Endothelial cell (in vitro differentiated cells): ENCODE measurements around the gene UBL4B. TPM values are rescaled to one million over a fixed set of nuclear protein-coding genes. Genes with fewer than 3 reads are reported as not detected.
A peak's percentile ranks its signal among the peaks of the same experiment; 100 is the strongest.

ENCODE experiments used
- DNase-seq: peaks from one replicate; pipeline ENCODE4 v3.0.0; 2021; ENCODE audit warnings: low spot score
- H3K27ac Mint-ChIP-seq: one replicate; pipeline ENCODE4 v1.8.0; 2021; ENCODE audit warnings: mixed read lengths, inconsistent platforms; ENCODE audit not compliant: unreplicated experiment
- H3K27me3 Mint-ChIP-seq: one replicate; pipeline ENCODE4 v1.8.0; 2021; ENCODE audit warnings: mild to moderate bottlenecking, moderate library complexity, mixed read lengths, inconsistent platforms; ENCODE audit not compliant: unreplicated experiment
- H3K36me3 Mint-ChIP-seq: one replicate; pipeline ENCODE4 v1.8.0; 2021; ENCODE audit warnings: mild to moderate bottlenecking, low read depth, mixed read lengths, inconsistent platforms; ENCODE audit not compliant: unreplicated experiment
- H3K4me1 Mint-ChIP-seq: one replicate; pipeline ENCODE4 v1.8.0; 2021; ENCODE audit warnings: mild to moderate bottlenecking, mixed read lengths, inconsistent platforms; ENCODE audit not compliant: unreplicated experiment
- H3K4me3 Mint-ChIP-seq: one replicate; pipeline ENCODE4 v1.8.0; 2021; ENCODE audit warnings: mild to moderate bottlenecking, mixed read lengths, inconsistent platforms; ENCODE audit not compliant: unreplicated experiment
- H3K9me3 Mint-ChIP-seq: one replicate; pipeline ENCODE4 v1.8.0; 2021; ENCODE audit warnings: mixed read lengths, inconsistent platforms; ENCODE audit not compliant: unreplicated experiment
- CTCF ChIP-seq: fragments of 200-600 bp; sonication (generic); IDR thresholded peaks from one replicate; pipeline ENCODE4 v1.5.0; 2021; ENCODE audit warnings: antibody characterized with exemption; ENCODE audit not compliant: unreplicated experiment
- total RNA-seq: library from RNA; stranded (reverse); fragmentation: NEBNext Ultra II Directional; extraction: Animal tissue kit (Norgen Biotek cat#: 25700); gene quantifications from one replicate; pipeline ENCODE4 v1.2.1, GENCODE V29; 2021; ENCODE audit not compliant: unreplicated experiment

Gene UBL4B
- total RNA-seq, 1 donor from 2014 or later: not detected

- peaks cover 13% of the 10 kb centered on the region for H3K36me3 Mint-ChIP-seq
- DNase-seq: no peak
- H3K9me3 Mint-ChIP-seq: no peaks in the 10 kb centered on the region
- H3K27me3 Mint-ChIP-seq: peaks cover 27% of the 10 kb centered on the region
- H3K4me3 Mint-ChIP-seq: no peak overlapping the region
- TF ChIP-seq CTCF: no peak
- H3K27ac Mint-ChIP-seq: no peak overlapping the region
- peaks cover 20% of the 10 kb centered on the region for H3K4me1 Mint-ChIP-seq
Observed at GRCh38 chr1:110067479-110067892, 44.8 kb upstream of the UBL4B start.

GRCh38 chr1:110067893-110068645 is 44.2 kb upstream of the UBL4B start:
- peak overlapping the region; percentile 17 for H3K27ac Mint-ChIP-seq

GRCh38 chr1:110068646-110069403 is 43.4 kb upstream of the UBL4B start:
- no peak for DNase-seq
- Mint-ChIP-seq H3K36me3 (peaks cover 13% of the 10 kb centered on the region), H3K4me3 (peak overlapping the region; percentile 80), H3K9me3 (no peaks in the 10 kb centered on the region), H3K4me1 (peaks cover 10% of the 10 kb centered on the region), H3K27ac (peak overlapping the region; percentile 17), H3K27me3 (peaks cover 24% of the 10 kb centered on the region)
- no peak for TF ChIP-seq CTCF

More at GRCh38 chr1:110067893-110068645, 44.2 kb upstream of the UBL4B start:
- peaks cover 24% of the 10 kb centered on the region for H3K27me3 Mint-ChIP-seq
- peaks cover 14% of the 10 kb centered on the region for H3K4me1 Mint-ChIP-seq
- peak overlapping the region; percentile 80 for H3K4me3 Mint-ChIP-seq
- no peaks in the 10 kb centered on the region for H3K9me3 Mint-ChIP-seq
- TF ChIP-seq CTCF: no peak
- DNase-seq: peak; percentile 44
- peaks cover 13% of the 10 kb centered on the region for H3K36me3 Mint-ChIP-seq

- H3K4me3 Mint-ChIP-seq: no peak overlapping the region
- no peaks in the 10 kb centered on the region for H3K9me3 Mint-ChIP-seq
- no peak for DNase-seq
- peaks cover 13% of the 10 kb centered on the region for H3K36me3 Mint-ChIP-seq
- TF ChIP-seq CTCF: no peak
- no peak overlapping the region for H3K27ac Mint-ChIP-seq
- peaks cover 8% of the 10 kb centered on the region for H3K4me1 Mint-ChIP-seq
- H3K27me3 Mint-ChIP-seq: peaks cover 24% of the 10 kb centered on the region
Observed at GRCh38 chr1:110069404-110070281, 42.6 kb upstream of the UBL4B start.
